ENCODE data around the gene PSD2. TPM values are rescaled to one million over a fixed set of nuclear protein-coding genes. Genes with fewer than 3 reads are reported as not detected.

PSD2 gene
- total and polyA plus RNA-seq, 11 donors = 0.04 to 0.11 (median 0.04) TPM; not detected in 8

GRCh38 chr5:139835656-139836055 lies 40.0 kb downstream of the PSD2 start:
- intact Hi-C loops (cut with DNase I) = loop anchor here in 1 of 10 donors (2.0 to 5.0 kb wide), 2 partner anchors 33 to 43 kb away; no protein-coding TSS in a partner anchor
- peaks cover 0 to 5% (median 0%) of the 10 kb centered on the region in 9 donors for H3K27me3 ChIP-seq
- H3K4me1 ChIP-seq = no peaks in the 10 kb centered on the region
- TF ChIP-seq CTCF (IDR thresholded peaks at IDR 0.05) (no peak), POLR2A (IDR thresholded peaks at IDR 0.05) (no peak)
- ATAC-seq = no peak
- H3K4me3 ChIP-seq = no peak overlapping the region
- H3K27ac ChIP-seq = no peak overlapping the region
- no peaks in the 10 kb centered on the region for H3K36me3 ChIP-seq
- H3K9me3 ChIP-seq = no peaks in the 10 kb centered on the region
- DNase-seq = no peak
- 50 to 56% (median 52%) methylated on average over 3 of the region's 3 CpGs for WGBS, 4 donors

GRCh38 chr5:139836469-139837208 lies 41.0 kb downstream of the PSD2 start:
- intact Hi-C loops (cut with DNase I) = loop anchor here in 1 of 10 donors (2.0 to 5.0 kb wide), 2 partner anchors 34 to 44 kb away; no protein-coding TSS in a partner anchor
- DNase-seq = no peak
- WGBS, 4 donors = 89 to 93% (median 92%) methylated on average over 20 to 22 of the region's 22 CpGs

GRCh38 chr5:139837711-139838380 lies 42.2 kb downstream of the PSD2 start:
- H3K36me3 ChIP-seq = no peaks in the 10 kb centered on the region
- H3K9me3 ChIP-seq = no peaks in the 10 kb centered on the region
- 81 to 88% (median 84%) methylated on average over 8 to 10 of the region's 10 CpGs for WGBS, 4 donors
- peaks cover 0 to 5% (median 0%) of the 10 kb centered on the region in 9 donors for H3K27me3 ChIP-seq
- TF ChIP-seq CTCF (IDR thresholded peaks at IDR 0.05) = no peak
- no peak for TF ChIP-seq POLR2A (IDR thresholded peaks at IDR 0.05)
- ATAC-seq = no peak
- no peak for DNase-seq
- H3K4me1 ChIP-seq = no peaks in the 10 kb centered on the region
- no peak overlapping the region for H3K4me3 ChIP-seq
- no peak overlapping the region for H3K27ac ChIP-seq
- intact Hi-C loops (cut with DNase I) = loop anchor here in 1 of 10 donors (2.0 to 5.0 kb wide), 2 partner anchors 35 to 46 kb away; no protein-coding TSS in a partner anchor

More at GRCh38 chr5:139836469-139837208, 41.0 kb downstream of the PSD2 start:
- H3K27ac ChIP-seq = no peak overlapping the region
- no peaks in the 10 kb centered on the region for H3K9me3 ChIP-seq
- ATAC-seq = peak in 1 of 4 donors; percentile 18
- peaks cover 0 to 5% (median 0%) of the 10 kb centered on the region in 9 donors for H3K27me3 ChIP-seq
- no peak overlapping the region for H3K4me3 ChIP-seq
- no peaks in the 10 kb centered on the region for H3K4me1 ChIP-seq
- H3K36me3 ChIP-seq = no peaks in the 10 kb centered on the region
- no peak for TF ChIP-seq CTCF (IDR thresholded peaks at IDR 0.05)
- no peak for TF ChIP-seq POLR2A (IDR thresholded peaks at IDR 0.05)

Measured in heart left ventricle (tissue), 16 donors.